ENCODE measurements around the gene SPATA6. TPM values are rescaled to one million over a fixed set of nuclear protein-coding genes. Genes with fewer than 3 reads are reported as not detected.
"Not testable (repeated sequence)": the region's sequence is repeated elsewhere in the genome, so short reads cannot be mapped to it uniquely, and the experiment has no call there.

SPATA6 gene
- total RNA-seq, 4 donors from 2014 or later: 20.9 to 41.5 (median 34.0) TPM

GRCh38 chr1:48439380-48439779 is 32.6 kb downstream of the SPATA6 start:
- 89% methylated on average over 7 to 9 of the region's 9 CpGs for WGBS, 2 donors
- Histone ChIP-seq H3K4me3 (replicated peaks in 1 of 3) (no peak overlapping the region), H3K4me1 (no peaks in the 10 kb centered on the region), H3K9me3 (no peaks in the 10 kb centered on the region), H3K36me3 (no peaks in the 10 kb centered on the region), H3K27me3 (no peaks in the 10 kb centered on the region), H3K27ac (no peak overlapping the region)
- intact Hi-C loops (cut with DNase I): no loop called here
- TF ChIP-seq POLR2A (IDR thresholded peaks at IDR 0.05): no peak
- TF ChIP-seq CTCF (IDR thresholded peaks at IDR 0.05): no peak
- no peak for DNase-seq

GRCh38 chr1:48437379-48437778 is 34.6 kb downstream of the SPATA6 start:
- H3K4me3 ChIP-seq (replicated peaks in 1 of 3); H3K4me1 ChIP-seq; intact Hi-C loops (cut with DNase I); H3K27ac ChIP-seq; DNase-seq; H3K9me3 ChIP-seq; H3K36me3 ChIP-seq; H3K27me3 ChIP-seq: not testable (repeated sequence)

- not testable (repeated sequence) for DNase-seq, H3K27ac ChIP-seq
- WGBS, 2 donors: 93 to 97% methylated on average over 28 to 29 of the region's 29 CpGs
Observed at GRCh38 chr1:48435312-48436002, 36.5 kb downstream of the SPATA6 start.

GRCh38 chr1:48430832-48431231 is 41.2 kb downstream of the SPATA6 start:
- H3K4me1 ChIP-seq: no peaks in the 10 kb centered on the region
- no peaks in the 10 kb centered on the region for H3K9me3 ChIP-seq
- WGBS, 2 donors: 95 to 100% methylated on average over 1 of the region's 1 CpG
- TF ChIP-seq POLR2A (IDR thresholded peaks at IDR 0.05) (no peak), CTCF (IDR thresholded peaks at IDR 0.05) (no peak)
- H3K36me3 ChIP-seq: peaks cover 0 to under 1% of the 10 kb centered on the region in 2 donors
- no peaks in the 10 kb centered on the region for H3K27me3 ChIP-seq
- no peak overlapping the region for H3K4me3 ChIP-seq (replicated peaks in 1 of 3)
- intact Hi-C loops (cut with DNase I): no loop called here
- H3K27ac ChIP-seq: no peak overlapping the region
- DNase-seq: no peak

More at GRCh38 chr1:48435312-48436002, 36.5 kb downstream of the SPATA6 start:
- H3K9me3 ChIP-seq; H3K27me3 ChIP-seq; H3K4me1 ChIP-seq; H3K36me3 ChIP-seq; H3K4me3 ChIP-seq (replicated peaks in 1 of 3); intact Hi-C loops (cut with DNase I): not testable (repeated sequence)

- Histone ChIP-seq H3K27ac (no peak overlapping the region), H3K36me3 (peaks cover 0 to 4% of the 10 kb centered on the region in 2 donors), H3K27me3 (no peaks in the 10 kb centered on the region), H3K9me3 (no peaks in the 10 kb centered on the region), H3K4me1 (peaks cover 0 to 4% of the 10 kb centered on the region in 2 donors), H3K4me3 (replicated peaks in 1 of 3) (no peak overlapping the region)
- intact Hi-C loops (cut with DNase I): no loop called here
- no peak for TF ChIP-seq POLR2A (IDR thresholded peaks at IDR 0.05)
- TF ChIP-seq CTCF (IDR thresholded peaks at IDR 0.05): no peak
- DNase-seq: no peak
- 77 to 80% methylated on average over 1 of the region's 1 CpG for WGBS, 2 donors
Observed at GRCh38 chr1:48422009-48422408, 50.0 kb downstream of the SPATA6 start.

GRCh38 chr1:48418742-48419141 is 53.3 kb downstream of the SPATA6 start:
- DNase-seq: no peak
- TF ChIP-seq CTCF (IDR thresholded peaks at IDR 0.05) (no peak), POLR2A (IDR thresholded peaks at IDR 0.05) (no peak)
- no peaks in the 10 kb centered on the region for H3K27me3 ChIP-seq
- H3K9me3 ChIP-seq: no peaks in the 10 kb centered on the region
- WGBS, 2 donors: 96 to 98% methylated on average over 1 of the region's 1 CpG
- intact Hi-C loops (cut with DNase I): no loop called here
- no peaks in the 10 kb centered on the region for H3K36me3 ChIP-seq
- H3K4me3 ChIP-seq (replicated peaks in 1 of 3): no peak overlapping the region
- no peak overlapping the region for H3K27ac ChIP-seq
- no peaks in the 10 kb centered on the region for H3K4me1 ChIP-seq
